Stimulated activated CD8-positive, alpha-beta memory T cell treated with anti-CD3 and anti-CD28 coated beads, Interleukin-2, amount 100 ng/mL, for 1 hour (primary cell): ENCODE data around the gene TMEM38A.
A peak's percentile ranks its signal among the peaks of the same experiment; 100 is the strongest.

Experiments used
- DNase-seq, 2 donors: peaks; one replicate each; pipeline ENCODE4 v3.0.0-alpha.2; 2020; ENCODE audit warnings: low read depth in 2 of 2

TMEM38A gene

GRCh38 chr19:16660763-16661479, at the start of gene TMEM38A:
TMEM38A (plus strand) TSS chr19:16661139; CDS start chr19:16661218, 79 bp downstream.
- DNase-seq: peak in 1 of 2 donors; percentile 21

- no peak for DNase-seq
Observed at GRCh38 chr19:16612636-16613035, 48.3 kb upstream of the TMEM38A start.

- no peak for DNase-seq
Observed at GRCh38 chr19:16613841-16614240, 47.1 kb upstream of the TMEM38A start.

- no peak for DNase-seq
Observed at GRCh38 chr19:16614941-16615340, 46.0 kb upstream of the TMEM38A start.

GRCh38 chr19:16615808-16616207, 45.1 kb upstream of the TMEM38A start:
- DNase-seq: no peak

- DNase-seq: no peak
Observed at GRCh38 chr19:16618248-16618647, 42.7 kb upstream of the TMEM38A start.

- no peak for DNase-seq
Observed at GRCh38 chr19:16619457-16619856, 41.5 kb upstream of the TMEM38A start.

GRCh38 chr19:16620018-16620417, 40.9 kb upstream of the TMEM38A start:
- no peak for DNase-seq

GRCh38 chr19:16620584-16620983, 40.4 kb upstream of the TMEM38A start:
- DNase-seq: no peak

- DNase-seq: no peak
Observed at GRCh38 chr19:16621165-16621800, 39.7 kb upstream of the TMEM38A start.

- DNase-seq: no peak
Observed at GRCh38 chr19:16623066-16623465, 37.9 kb upstream of the TMEM38A start.

- DNase-seq: no peak
Observed at GRCh38 chr19:16623576-16623975, 37.4 kb upstream of the TMEM38A start.

- no peak for DNase-seq
Observed at GRCh38 chr19:16624236-16624635, 36.7 kb upstream of the TMEM38A start.

GRCh38 chr19:16625163-16625958, 35.6 kb upstream of the TMEM38A start:
- no peak for DNase-seq

GRCh38 chr19:16626796-16627192, 34.1 kb upstream of the TMEM38A start:
- DNase-seq: no peak

GRCh38 chr19:16627193-16627927, 33.6 kb upstream of the TMEM38A start:
- DNase-seq: no peak

- no peak for DNase-seq
Observed at GRCh38 chr19:16627928-16628182, 33.1 kb upstream of the TMEM38A start.

GRCh38 chr19:16628183-16628983, 32.6 kb upstream of the TMEM38A start, which contains the start of gene MED26:
MED26 (minus strand) TSS chr19:16628204; CDS start chr19:16627943, 261 bp downstream.
- peak; percentile 94 for DNase-seq

- no peak for DNase-seq
Observed at GRCh38 chr19:16628984-16629691, 31.8 kb upstream of the TMEM38A start.

GRCh38 chr19:16631465-16631864, 29.5 kb upstream of the TMEM38A start:
- DNase-seq: no peak

GRCh38 chr19:16637535-16637934, 23.4 kb upstream of the TMEM38A start:
- no peak for DNase-seq
